SW480 (cell line): ENCODE results near the gene NCAPH2.

Source experiments
- DNase-seq: peaks from one replicate; pipeline ENCODE4 v3.0.0-alpha.2; 2016; ENCODE audit warnings: low spot score

Gene NCAPH2

DNA sequence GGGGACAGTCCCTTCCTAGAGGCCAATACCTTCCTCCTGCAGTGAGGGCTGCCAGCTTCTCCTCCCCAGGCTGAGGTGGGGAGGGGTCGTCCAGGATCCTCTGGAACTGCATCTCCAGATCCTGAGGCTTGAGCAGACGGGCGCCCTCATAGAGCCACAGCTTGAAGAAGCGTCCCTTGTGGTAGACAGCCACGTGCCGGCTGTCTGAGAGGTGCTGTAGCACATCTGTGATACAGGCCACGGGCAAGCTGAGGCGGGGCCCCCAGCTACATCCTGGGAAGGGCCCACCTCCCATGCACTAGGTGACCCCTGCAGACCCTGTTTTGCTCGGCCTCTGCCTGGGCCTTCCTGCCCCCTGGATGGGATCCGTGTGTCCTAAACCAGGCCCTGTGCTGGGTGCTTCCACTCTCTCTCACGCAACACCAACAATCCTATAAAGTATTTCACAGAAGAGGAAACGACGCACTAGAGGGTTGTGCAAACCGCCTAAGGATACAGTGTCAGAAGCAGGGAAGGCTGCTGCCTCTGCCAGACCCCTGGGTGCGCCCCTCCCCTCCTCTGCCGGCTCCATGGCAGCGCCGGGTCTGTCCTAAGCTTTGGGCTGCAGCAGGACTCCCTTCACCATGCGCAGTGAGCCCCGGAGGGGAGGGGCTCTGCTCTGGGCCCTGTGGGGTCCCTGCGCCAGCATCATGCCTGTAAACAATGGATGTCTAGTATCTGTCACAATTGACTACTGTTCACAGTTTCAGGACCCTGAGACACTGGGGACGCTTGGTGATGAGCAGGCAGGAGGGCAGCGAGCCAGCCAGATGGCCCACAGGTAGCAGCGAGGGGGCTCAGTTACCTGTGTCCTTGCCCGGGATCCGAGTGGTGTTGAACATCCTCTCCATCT lies 65.7 kb downstream of the NCAPH2 start:
- no peak for DNase-seq

DNA sequence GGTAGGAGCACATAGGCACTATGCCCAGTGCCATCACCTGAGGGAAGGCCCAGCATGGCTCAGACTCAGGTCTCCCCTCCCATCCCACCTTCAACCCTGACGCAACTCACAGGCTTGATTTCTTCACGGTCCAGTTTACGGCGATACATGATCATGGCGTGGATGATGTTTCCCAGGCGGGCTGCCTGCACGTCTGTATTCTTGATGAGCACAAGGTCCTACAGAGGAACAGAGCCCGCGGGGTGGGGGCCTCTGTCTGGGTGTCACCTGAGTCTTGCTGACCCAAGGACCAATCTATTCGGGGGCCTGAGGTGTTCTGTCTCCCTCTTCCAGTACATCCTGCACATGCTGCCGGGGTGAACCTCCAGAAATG lies 66.3 kb downstream of the NCAPH2 start:
- no peak for DNase-seq
